Tibial artery (tissue), 4 donors: Measurements from ENCODE around the gene FCHSD2.

Source experiments
- DNase-seq, 2 donors: peaks; one replicate each; pipeline ENCODE4 v3.0.0-alpha.2; 2019
- H3K27ac ChIP-seq, 2 donors: fragments of 200-600 bp; sonication (generic) in 1 of 2; 1 replicate in 1 of 2; 2 replicates in 1 of 2; pipeline ENCODE4 v1.5.1; 2018 to 2019; ENCODE audit warnings: mild to moderate bottlenecking in 1 of 2
- H3K27me3 ChIP-seq, 2 donors: fragments of 200-600 bp; sonication (generic) in 1 of 2; one replicate each; pipeline versions ENCODE4 v1.5.1 to v1.6.0; 2016 to 2019
- H3K36me3 ChIP-seq, 3 donors: fragments of 200-600 bp; sonication (generic) in 2 of 3; one replicate each; pipeline ENCODE4 v1.5.1; 2016 to 2019; ENCODE audit warnings: mild to moderate bottlenecking in 2 of 3
- H3K4me1 ChIP-seq, 4 donors: fragments of 200-600 bp; sonication (generic) in 2 of 4; 1 replicate in 3 of 4; 2 replicates in 1 of 4; pipeline ENCODE4 v1.5.1; 2016 to 2019
- H3K4me3 ChIP-seq, 2 donors: fragments of 200-600 bp; sonication (generic) in 1 of 2; 1 replicate in 1 of 2; 2 replicates in 1 of 2; pipeline ENCODE4 v1.5.1; 2018 to 2019; ENCODE audit warnings: mild to moderate bottlenecking in 2 of 2
- H3K9me3 ChIP-seq, 3 donors: fragments of 200-600 bp; sonication (generic) in 1 of 3; one replicate each; pipeline ENCODE4 v1.5.1; 2016 to 2019
- intact Hi-C: fragments of 100-400 bp; cut with DNase I; formaldehyde crosslinking; loops from one replicate; pipeline ENCODE4 v1.15.0; 2023; ENCODE audit warnings: low total_unique reads
- TF ChIP-seq, protein P1 (sequence below), 2 experiments: fragments of 200-600 bp in 1 of 2; fragments of 450-650 bp in 1 of 2; IDR thresholded peaks; one replicate each; pipeline ENCODE4 v1.5.1; 2017 to 2019; ENCODE audit warnings: antibody characterized with exemption in 2 of 2, mild to moderate bottlenecking in 1 of 2, moderate library complexity in 1 of 2

Gene FCHSD2

DNA sequence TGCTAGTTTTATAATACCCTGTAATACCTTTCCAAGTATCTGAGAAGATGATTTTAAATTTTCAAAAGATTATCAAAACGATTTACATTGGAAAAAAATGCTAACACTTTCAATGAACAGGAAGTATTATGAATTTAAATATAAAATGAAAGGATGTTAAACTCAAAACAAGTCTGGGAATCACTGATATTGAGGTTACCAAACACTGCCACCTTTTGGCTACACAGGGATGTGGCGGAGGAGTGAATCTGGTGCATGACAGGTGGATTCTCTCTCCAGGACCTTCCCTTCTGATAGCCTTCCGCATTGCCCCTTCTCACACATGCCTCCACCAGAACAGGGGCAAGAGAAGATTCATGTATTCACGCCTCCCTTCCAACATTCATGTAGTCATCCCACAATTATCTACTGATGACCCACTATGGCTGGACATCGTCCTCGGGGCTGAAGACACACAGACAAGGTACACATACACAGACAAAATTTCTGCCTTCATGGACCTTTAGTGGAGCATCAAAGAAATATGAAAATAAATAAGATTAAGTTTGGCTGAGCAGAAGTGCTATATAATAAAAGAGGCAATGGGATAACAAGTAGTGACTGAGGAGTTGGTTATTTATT is 293.2 kb downstream of the FCHSD2 start:
- no peaks in the 10 kb centered on the region for H3K27me3 ChIP-seq
- peaks cover 0 to 43% (median 5%) of the 10 kb centered on the region in 4 donors for H3K4me1 ChIP-seq
- TF ChIP-seq, protein P1, sequence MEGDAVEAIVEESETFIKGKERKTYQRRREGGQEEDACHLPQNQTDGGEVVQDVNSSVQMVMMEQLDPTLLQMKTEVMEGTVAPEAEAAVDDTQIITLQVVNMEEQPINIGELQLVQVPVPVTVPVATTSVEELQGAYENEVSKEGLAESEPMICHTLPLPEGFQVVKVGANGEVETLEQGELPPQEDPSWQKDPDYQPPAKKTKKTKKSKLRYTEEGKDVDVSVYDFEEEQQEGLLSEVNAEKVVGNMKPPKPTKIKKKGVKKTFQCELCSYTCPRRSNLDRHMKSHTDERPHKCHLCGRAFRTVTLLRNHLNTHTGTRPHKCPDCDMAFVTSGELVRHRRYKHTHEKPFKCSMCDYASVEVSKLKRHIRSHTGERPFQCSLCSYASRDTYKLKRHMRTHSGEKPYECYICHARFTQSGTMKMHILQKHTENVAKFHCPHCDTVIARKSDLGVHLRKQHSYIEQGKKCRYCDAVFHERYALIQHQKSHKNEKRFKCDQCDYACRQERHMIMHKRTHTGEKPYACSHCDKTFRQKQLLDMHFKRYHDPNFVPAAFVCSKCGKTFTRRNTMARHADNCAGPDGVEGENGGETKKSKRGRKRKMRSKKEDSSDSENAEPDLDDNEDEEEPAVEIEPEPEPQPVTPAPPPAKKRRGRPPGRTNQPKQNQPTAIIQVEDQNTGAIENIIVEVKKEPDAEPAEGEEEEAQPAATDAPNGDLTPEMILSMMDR (IDR thresholded peaks at IDR 0.05): peak; percentile 61 to 68
- H3K4me3 ChIP-seq: no peak overlapping the region
- intact Hi-C loops: loop anchor here (2.0 kb wide), 1 partner anchor 18 kb away; no protein-coding TSS in a partner anchor
- peak overlapping the region; percentile 57 to 64 for H3K27ac ChIP-seq
- peaks cover 0 to 6% (median 0%) of the 10 kb centered on the region in 3 donors for H3K36me3 ChIP-seq
- DNase-seq: no peak
- H3K9me3 ChIP-seq: no peaks in the 10 kb centered on the region

DNA sequence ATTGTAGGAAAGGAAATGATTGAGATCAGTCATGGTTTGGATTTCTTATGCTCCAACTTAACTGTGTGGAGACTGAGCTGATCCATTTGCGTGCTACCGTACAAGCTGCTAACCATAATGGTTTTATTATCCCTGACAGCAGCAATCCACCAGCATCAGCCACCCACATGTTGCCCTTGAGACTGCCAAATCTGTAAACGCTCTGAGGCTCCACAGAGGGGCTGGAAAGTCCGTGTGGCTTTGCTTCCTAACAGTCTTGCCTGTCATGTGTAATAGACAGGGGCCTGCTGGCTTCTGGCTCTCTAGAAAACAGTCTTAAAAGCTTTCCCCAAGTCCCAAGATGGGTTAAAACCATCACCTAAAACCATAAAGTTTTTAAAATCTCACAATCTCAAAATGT is 297.8 kb downstream of the FCHSD2 start:
- Histone ChIP-seq H3K4me3 (no peak overlapping the region), H3K27me3 (no peaks in the 10 kb centered on the region), H3K36me3 (peaks cover 22 to 42% (median 39%) of the 10 kb centered on the region in 3 donors), H3K4me1 (peaks cover 0 to 25% (median 0%) of the 10 kb centered on the region in 4 donors), H3K9me3 (no peaks in the 10 kb centered on the region), H3K27ac (peak overlapping the region in 1 of 2 donors; percentile 46)
- TF ChIP-seq, protein P1 (IDR thresholded peaks at IDR 0.05): no peak
- intact Hi-C loops: no loop called here
- DNase-seq: no peak

DNA sequence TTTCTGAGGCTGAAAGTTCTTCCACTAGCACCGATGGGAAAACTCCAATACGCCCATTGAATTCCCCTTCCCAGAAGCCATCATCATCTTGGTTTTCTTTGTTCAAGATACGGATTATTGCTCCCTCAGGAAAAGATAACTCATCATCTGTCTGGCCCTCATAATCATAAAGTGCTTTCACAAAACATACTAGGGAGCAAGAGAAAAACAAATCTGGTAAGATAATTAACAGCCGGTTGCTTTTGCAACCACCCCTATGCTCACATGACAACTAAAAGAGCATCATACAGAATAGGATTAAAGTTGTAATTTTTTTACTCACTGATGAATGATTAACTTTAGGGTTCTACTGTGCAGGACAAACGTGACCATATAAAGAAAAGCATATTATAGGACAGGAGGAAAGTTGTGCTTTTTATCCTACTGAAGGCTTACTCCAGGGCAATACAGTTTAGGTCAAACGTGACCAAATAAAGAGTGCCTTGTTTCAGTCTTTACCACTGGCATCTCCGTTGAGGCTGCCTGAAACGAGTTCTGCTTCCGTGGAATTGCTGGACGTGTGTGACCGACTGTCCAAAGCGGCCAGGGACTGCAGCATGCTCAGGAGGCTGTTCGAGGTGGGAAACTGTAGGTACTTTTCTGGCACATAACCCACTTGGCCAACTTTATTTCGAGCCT is 299.3 kb downstream of the FCHSD2 start:
- TF ChIP-seq, protein P1 (IDR thresholded peaks at IDR 0.05): no peak
- DNase-seq: no peak
- Histone ChIP-seq H3K36me3 (peaks cover 29 to 51% (median 42%) of the 10 kb centered on the region in 3 donors), H3K4me1 (peaks cover 0 to 30% (median 7%) of the 10 kb centered on the region in 4 donors), H3K27me3 (no peaks in the 10 kb centered on the region), H3K27ac (no peak overlapping the region), H3K9me3 (no peaks in the 10 kb centered on the region), H3K4me3 (no peak overlapping the region)
- intact Hi-C loops: no loop called here

DNA sequence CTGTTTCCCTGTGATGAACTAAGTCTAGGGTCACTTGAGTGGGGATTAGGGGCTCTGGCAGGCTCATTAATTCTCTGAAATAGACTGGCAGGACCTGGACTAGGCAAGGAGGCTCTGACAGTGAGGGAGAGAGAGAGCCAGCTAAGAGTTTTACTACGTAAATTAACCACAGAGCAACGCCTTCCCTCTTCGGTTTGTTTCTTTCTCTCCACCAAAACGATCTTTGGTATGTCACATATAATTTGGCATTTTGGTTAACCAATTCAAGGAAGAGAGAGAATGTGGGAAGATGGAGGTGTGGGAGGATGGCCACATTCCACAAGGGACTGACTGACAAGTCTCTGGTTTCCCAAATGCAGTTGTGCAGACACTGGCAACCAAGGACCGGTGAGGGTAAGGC is 300.0 kb downstream of the FCHSD2 start:
- Histone ChIP-seq H3K27me3 (no peaks in the 10 kb centered on the region), H3K27ac (no peak overlapping the region), H3K4me1 (peaks cover 0 to 36% (median 11%) of the 10 kb centered on the region in 4 donors), H3K36me3 (peaks cover 35 to 57% (median 47%) of the 10 kb centered on the region in 3 donors), H3K9me3 (no peaks in the 10 kb centered on the region), H3K4me3 (no peak overlapping the region)
- TF ChIP-seq, protein P1 (IDR thresholded peaks at IDR 0.05): no peak
- no peak for DNase-seq
- intact Hi-C loops: no loop called here

DNA sequence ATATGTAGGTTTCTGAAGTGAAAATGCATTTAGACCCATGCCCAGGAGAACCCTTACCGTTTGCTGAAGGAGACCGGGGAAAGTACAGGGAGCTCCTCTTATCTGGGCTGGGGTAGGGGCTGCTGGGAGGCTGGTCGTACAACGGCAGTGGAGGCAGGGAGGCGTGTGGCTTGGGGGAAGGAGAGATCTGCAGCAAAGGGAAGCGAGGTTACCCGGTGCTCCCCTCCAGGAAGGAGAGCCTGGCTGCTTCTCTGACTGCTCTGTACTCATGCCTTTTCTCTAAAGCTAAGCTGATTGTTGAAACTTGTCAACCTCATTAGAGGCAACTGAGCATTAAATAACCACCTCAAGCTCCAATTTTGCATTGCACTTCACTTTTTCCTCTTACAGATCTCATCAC is 300.7 kb downstream of the FCHSD2 start:
- H3K9me3 ChIP-seq: no peaks in the 10 kb centered on the region
- no peaks in the 10 kb centered on the region for H3K27me3 ChIP-seq
- no peak overlapping the region for H3K4me3 ChIP-seq
- intact Hi-C loops: no loop called here
- H3K27ac ChIP-seq: peak overlapping the region in 1 of 2 donors; percentile 2
- no peak for DNase-seq
- peaks cover 35 to 57% (median 47%) of the 10 kb centered on the region in 3 donors for H3K36me3 ChIP-seq
- H3K4me1 ChIP-seq: peaks cover 1 to 43% (median 17%) of the 10 kb centered on the region in 4 donors
- TF ChIP-seq, protein P1 (IDR thresholded peaks at IDR 0.05): no peak
